Activated CD8-positive, alpha-beta T cell treated with anti-CD3 and anti-CD28 coated beads for 36 hours (primary cell): ENCODE results near the gene TIRAP. TPM values are rescaled to one million over a fixed set of nuclear protein-coding genes. Genes with fewer than 3 reads are reported as not detected.
"Not testable (repeated sequence)": the region's sequence is repeated elsewhere in the genome, so short reads cannot be mapped to it uniquely, and the experiment has no call there.

Experiments used
- ATAC-seq: fragments of 200-7000 bp; cut with Tn5 transposase; one replicate; pipeline ENCODE4 v1.10.0; 2021; ENCODE audit warnings: mild to moderate bottlenecking, moderate library complexity
- CTCF ChIA-PET: fragments of 350-600 bp; sonication (Branson Sonifier 250); formaldehyde crosslinking; loops from one replicate; lab custom pipeline; 2021; ENCODE audit warnings: antibody characterized with exemption; lab: Charles Lee
- POLR2A ChIA-PET: fragments of 350-600 bp; sonication (Branson Sonifier 250); formaldehyde crosslinking; loops from one replicate; lab custom pipeline; 2021; ENCODE audit warnings: antibody characterized with exemption; lab: Charles Lee
- DNase-seq: peaks from one replicate; pipeline ENCODE4 v3.0.0-alpha.2; 2020
- H3K27ac Mint-ChIP-seq: one replicate; pipeline ENCODE4 v1.8.0; 2021; ENCODE audit warnings: mild to moderate bottlenecking, mixed read lengths
- H3K27me3 Mint-ChIP-seq: one replicate; pipeline ENCODE4 v1.8.0; 2021; ENCODE audit warnings: mixed read lengths
- H3K36me3 Mint-ChIP-seq: one replicate; pipeline ENCODE4 v1.8.0; 2021; ENCODE audit warnings: low read depth, mixed read lengths
- H3K4me1 Mint-ChIP-seq: one replicate; pipeline ENCODE4 v1.8.0; 2021; ENCODE audit warnings: low read depth, mixed read lengths
- H3K4me3 Mint-ChIP-seq: one replicate; pipeline ENCODE4 v1.8.0; 2021; ENCODE audit warnings: mild to moderate bottlenecking, moderate library complexity, mixed read lengths
- H3K9me3 Mint-ChIP-seq: one replicate; pipeline ENCODE4 v1.8.0; 2021; ENCODE audit warnings: mixed read lengths
- CTCF ChIP-seq: fragments of 200-600 bp; IDR thresholded peaks from one replicate; pipeline ENCODE4 v1.8.0; 2022; ENCODE audit warnings: antibody characterized with exemption, mild to moderate bottlenecking
- intact Hi-C: fragments of 100-400 bp; cut with micrococcal nuclease; formaldehyde crosslinking; loops from one replicate; pipeline ENCODE4 v1.10.0; 2022
- total RNA-seq, 2 experiments: library from RNA; stranded (reverse); gene quantifications; one replicate each; pipeline ENCODE4 v1.2.3, GENCODE V29; 2021

Gene TIRAP
- total RNA-seq, 2 experiments from 2014 or later: 4.6 to 4.9 TPM

- DNase-seq (no peak), ATAC-seq (no peak)
- no peak for TF ChIP-seq CTCF
- POLR2A ChIA-PET: interaction anchor here (1.0 to 1.4 kb wide), 3 partner anchors 14 to 42 kb away, joined by 3 to 6 read pairs (median 3); partner anchors contain the start of genes FOXRED1 and SRPRA
- no peaks in the 10 kb centered on the region for H3K4me1 Mint-ChIP-seq
- CTCF ChIA-PET: no interaction called here
- no peak overlapping the region for H3K4me3 Mint-ChIP-seq
- no peak overlapping the region for H3K27ac Mint-ChIP-seq
- H3K36me3 Mint-ChIP-seq: peaks cover 14% of the 10 kb centered on the region
- no peaks in the 10 kb centered on the region for H3K9me3 Mint-ChIP-seq
- intact Hi-C loops: no loop called here
- H3K27me3 Mint-ChIP-seq: no peaks in the 10 kb centered on the region
Observed at GRCh38 chr11:126254819-126255218, 28.1 kb upstream of the TIRAP start.

GRCh38 chr11:126255507-126255906, 27.4 kb upstream of the TIRAP start:
- H3K9me3 Mint-ChIP-seq, H3K4me1 Mint-ChIP-seq, H3K4me3 Mint-ChIP-seq, CTCF ChIA-PET, intact Hi-C loops, H3K27ac Mint-ChIP-seq, ATAC-seq, H3K27me3 Mint-ChIP-seq, DNase-seq: not testable (repeated sequence)
- peaks cover 14% of the 10 kb centered on the region for H3K36me3 Mint-ChIP-seq
- POLR2A ChIA-PET: interaction anchor here (1.1 to 1.4 kb wide), 2 partner anchors 13 to 28 kb away, joined by 3 to 6 read pairs; partner anchors contain the start of genes FOXRED1 and SRPRA

GRCh38 chr11:126256216-126256615, 26.7 kb upstream of the TIRAP start:
- H3K9me3 Mint-ChIP-seq: no peaks in the 10 kb centered on the region
- ATAC-seq: no peak
- no peaks in the 10 kb centered on the region for H3K4me1 Mint-ChIP-seq
- H3K27me3 Mint-ChIP-seq: no peaks in the 10 kb centered on the region
- peak overlapping the region; percentile 7 for H3K27ac Mint-ChIP-seq
- no peak for TF ChIP-seq CTCF
- ChIA-PET POLR2A (no interaction called here), CTCF (no interaction called here)
- peaks cover 17% of the 10 kb centered on the region for H3K36me3 Mint-ChIP-seq
- no peak for DNase-seq
- H3K4me3 Mint-ChIP-seq: no peak overlapping the region
- intact Hi-C loops: no loop called here

GRCh38 chr11:126257144-126257543, 25.7 kb upstream of the TIRAP start:
- POLR2A ChIA-PET: interaction anchor here (0.9 to 1.6 kb wide), 2 partner anchors 8 to 24 kb away, joined by 4 read pairs; no protein-coding TSS in a partner anchor
- CTCF ChIA-PET: no interaction called here
- DNase-seq (no peak), ATAC-seq (no peak)
- no peaks in the 10 kb centered on the region for H3K4me1 Mint-ChIP-seq
- peak overlapping the region; percentile 7 for H3K27ac Mint-ChIP-seq
- no peak for TF ChIP-seq CTCF
- no peak overlapping the region for H3K4me3 Mint-ChIP-seq
- H3K27me3 Mint-ChIP-seq: no peaks in the 10 kb centered on the region
- intact Hi-C loops: no loop called here
- peaks cover 22% of the 10 kb centered on the region for H3K36me3 Mint-ChIP-seq
- H3K9me3 Mint-ChIP-seq: no peaks in the 10 kb centered on the region

GRCh38 chr11:126257764-126258163, 25.1 kb upstream of the TIRAP start:
- Mint-ChIP-seq H3K36me3 (peaks cover 22% of the 10 kb centered on the region), H3K27me3 (no peaks in the 10 kb centered on the region), H3K27ac (no peak overlapping the region), H3K4me3 (no peak overlapping the region), H3K4me1 (no peaks in the 10 kb centered on the region), H3K9me3 (no peaks in the 10 kb centered on the region)
- CTCF ChIA-PET: no interaction called here
- TF ChIP-seq CTCF: no peak
- POLR2A ChIA-PET: interaction anchor here (0.9 to 1.6 kb wide), 2 partner anchors 8 to 24 kb away, joined by 4 read pairs; no protein-coding TSS in a partner anchor
- DNase-seq: no peak
- no peak for ATAC-seq
- intact Hi-C loops: no loop called here
